Prostate gland (tissue), 2 donors: Measurements from ENCODE around the gene EPHA1. TPM values are rescaled to one million over a fixed set of nuclear protein-coding genes. Genes with fewer than 3 reads are reported as not detected.
A peak's percentile ranks its signal among the peaks of the same experiment; 100 is the strongest.

Source experiments
- DNase-seq: peaks from one replicate; pipeline ENCODE4 v3.0.0-alpha.2; 2019; ENCODE audit warnings: low spot score
- H3K27ac ChIP-seq, 2 donors: fragments of 200-600 bp; sonication (generic); 2 replicates each; pipeline ENCODE4 v1.5.1; 2017 to 2019
- H3K27me3 ChIP-seq: fragments of 200-600 bp; sonication (generic); replicated peaks from 2 replicates; pipeline ENCODE4 v1.5.1; 2019; ENCODE audit not compliant: insufficient read depth
- H3K36me3 ChIP-seq, 2 donors: fragments of 200-600 bp; sonication (generic); 1 replicate in 1 of 2; 2 replicates in 1 of 2; pipeline versions ENCODE4 v1.5.1 to v1.8.1; 2017 to 2019
- H3K4me1 ChIP-seq: fragments of 200-600 bp; sonication (generic); replicated peaks from 2 replicates; pipeline ENCODE4 v1.5.1; 2019
- H3K4me3 ChIP-seq, 2 donors: fragments of 200-600 bp; sonication (generic); 2 replicates each; pipeline ENCODE4 v1.5.1; 2017 to 2019
- H3K9me3 ChIP-seq: fragments of 200-600 bp; sonication (generic); 2 replicates; pipeline ENCODE4 v1.5.1; 2017
- POLR2A ChIP-seq: fragments of 450-650 bp; IDR thresholded peaks from one replicate; pipeline ENCODE4 v1.6.1; 2016; ENCODE audit warnings: antibody characterized with exemption, mild to moderate bottlenecking
- POLR2AphosphoS5 ChIP-seq: sonication (generic); formaldehyde crosslinking; IDR thresholded peaks from one replicate; pipeline ENCODE4 v1.6.1; 2017; ENCODE audit warnings: antibody characterized with exemption
- WGBS: methylation state at CpG from one replicate; pipeline ENCODE4 v1.1.5; 2018; 5-methylcytosine and 5-hydroxymethylcytosine counted together
- intact Hi-C: fragments of 100-400 bp; cut with DNase I; formaldehyde crosslinking; loops from one replicate; pipeline ENCODE4 v1.14.2; 2022
- total RNA-seq, 2 donors: library from RNA; depleted of rRNA; stranded (reverse); fragments of >200 nt; gene quantifications; one replicate each; pipeline ENCODE4 v1.1.0, GENCODE V29; 2016
- TF ChIP-seq, protein P1 (sequence below), 4 experiments: fragments of 200-600 bp in 2 of 4; fragments of 450-650 bp in 2 of 4; sonication (generic) in 2 of 4; IDR thresholded peaks; 1 replicate in 3 of 4; 2 replicates in 1 of 4; pipeline ENCODE4 v1.5.1; 2016 to 2019; ENCODE audit warnings: antibody characterized with exemption in 4 of 4, mild to moderate bottlenecking in 2 of 4, moderate library complexity in 2 of 4

The EPHA1 gene
- total RNA-seq, 2 donors from 2014 or later: 10.5 to 15.7 TPM

DNA sequence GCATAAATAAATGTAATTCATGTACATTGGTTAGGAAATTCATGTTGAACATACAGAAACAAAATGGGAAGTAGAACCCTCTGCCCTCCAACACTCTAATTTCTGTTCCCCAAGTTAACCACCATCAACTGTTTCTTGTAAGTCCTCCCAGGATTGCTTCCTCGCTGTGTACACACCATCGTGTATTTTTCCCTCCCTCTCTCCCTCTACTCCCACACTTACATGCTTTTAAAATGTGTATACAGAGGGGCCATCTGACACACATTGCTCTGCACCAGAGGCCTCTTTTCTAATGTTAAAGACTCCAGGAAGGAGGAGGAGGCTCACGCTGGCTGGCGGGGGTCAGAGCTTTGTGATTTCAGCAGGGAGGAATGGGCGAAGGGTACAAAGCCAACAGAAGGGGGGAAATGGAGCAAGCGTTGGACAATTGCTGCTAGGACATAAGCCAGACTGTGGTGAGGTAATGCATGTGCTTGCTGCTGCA lies 1.9 kb upstream of the EPHA1 start:
- intact Hi-C loops: no loop called here
- Histone ChIP-seq H3K9me3 (no peaks in the 10 kb centered on the region), H3K27ac (no peak overlapping the region), H3K36me3 (no peaks in the 10 kb centered on the region), H3K4me3 (no peak overlapping the region), H3K27me3 (no peaks in the 10 kb centered on the region), H3K4me1 (no peaks in the 10 kb centered on the region)
- 26% methylated on average over 6 of the region's 6 CpGs for WGBS
- TF ChIP-seq POLR2AphosphoS5 (no peak), POLR2A (no peak)
- TF ChIP-seq, protein P1, sequence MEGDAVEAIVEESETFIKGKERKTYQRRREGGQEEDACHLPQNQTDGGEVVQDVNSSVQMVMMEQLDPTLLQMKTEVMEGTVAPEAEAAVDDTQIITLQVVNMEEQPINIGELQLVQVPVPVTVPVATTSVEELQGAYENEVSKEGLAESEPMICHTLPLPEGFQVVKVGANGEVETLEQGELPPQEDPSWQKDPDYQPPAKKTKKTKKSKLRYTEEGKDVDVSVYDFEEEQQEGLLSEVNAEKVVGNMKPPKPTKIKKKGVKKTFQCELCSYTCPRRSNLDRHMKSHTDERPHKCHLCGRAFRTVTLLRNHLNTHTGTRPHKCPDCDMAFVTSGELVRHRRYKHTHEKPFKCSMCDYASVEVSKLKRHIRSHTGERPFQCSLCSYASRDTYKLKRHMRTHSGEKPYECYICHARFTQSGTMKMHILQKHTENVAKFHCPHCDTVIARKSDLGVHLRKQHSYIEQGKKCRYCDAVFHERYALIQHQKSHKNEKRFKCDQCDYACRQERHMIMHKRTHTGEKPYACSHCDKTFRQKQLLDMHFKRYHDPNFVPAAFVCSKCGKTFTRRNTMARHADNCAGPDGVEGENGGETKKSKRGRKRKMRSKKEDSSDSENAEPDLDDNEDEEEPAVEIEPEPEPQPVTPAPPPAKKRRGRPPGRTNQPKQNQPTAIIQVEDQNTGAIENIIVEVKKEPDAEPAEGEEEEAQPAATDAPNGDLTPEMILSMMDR (IDR thresholded peaks at IDR 0.05): no peak
- no peak for DNase-seq

- intact Hi-C loops: loop anchor here (5.0 kb wide), 1 partner anchor 121 kb away; the partner anchor contains the start of gene CASP2
- Histone ChIP-seq H3K27ac (peak overlapping the region; percentile 52 to 58), H3K4me3 (peak overlapping the region; percentile 53), H3K27me3 (no peaks in the 10 kb centered on the region), H3K36me3 (no peaks in the 10 kb centered on the region), H3K4me1 (no peaks in the 10 kb centered on the region), H3K9me3 (no peaks in the 10 kb centered on the region)
- 36% methylated on average over 13 of the region's 20 CpGs for WGBS
- no peak for DNase-seq
- TF ChIP-seq POLR2AphosphoS5 (no peak), POLR2A (no peak)
- TF ChIP-seq, protein P1 (IDR thresholded peaks at IDR 0.05): no peak
These were observed 387 bp downstream of the EPHA1 start for GRCh38 chr7:143408252-143408685.

- no peak for DNase-seq
- intact Hi-C loops: loop anchor here (5.0 kb wide), 1 partner anchor 120 kb away; the partner anchor contains the start of gene CASP2
- H3K9me3 ChIP-seq: no peaks in the 10 kb centered on the region
- TF ChIP-seq, protein P1 (IDR thresholded peaks at IDR 0.05): no peak
- TF ChIP-seq POLR2A: no peak
- no peaks in the 10 kb centered on the region for H3K4me1 ChIP-seq
- WGBS: 37% methylated on average over 13 of the region's 13 CpGs
- no peaks in the 10 kb centered on the region for H3K27me3 ChIP-seq
- H3K27ac ChIP-seq: no peak overlapping the region
- peak overlapping the region; percentile 53 for H3K4me3 ChIP-seq
- no peaks in the 10 kb centered on the region for H3K36me3 ChIP-seq
These were observed 1.1 kb downstream of the EPHA1 start for GRCh38 chr7:143407287-143408251.

GRCh38 chr7:143406002-143406357 lies 2.7 kb downstream of the EPHA1 start:
- Histone ChIP-seq H3K36me3 (no peaks in the 10 kb centered on the region), H3K27me3 (no peaks in the 10 kb centered on the region), H3K4me3 (no peak overlapping the region), H3K9me3 (no peaks in the 10 kb centered on the region), H3K4me1 (no peaks in the 10 kb centered on the region), H3K27ac (no peak overlapping the region)
- TF ChIP-seq, protein P1 (IDR thresholded peaks at IDR 0.05): no peak
- TF ChIP-seq POLR2A (no peak), POLR2AphosphoS5 (no peak)
- DNase-seq: no peak
- WGBS: 79% methylated on average over 3 of the region's 3 CpGs
- intact Hi-C loops: loop anchor here (5.0 kb wide), 1 partner anchor 119 kb away; the partner anchor contains the start of gene CASP2
